HG03108 (cell line): Measurements from ENCODE around the gene CPED1.
A peak's percentile ranks its signal among the peaks of the same experiment; 100 is the strongest.
"Not testable (repeated sequence)": the region's sequence is repeated elsewhere in the genome, so short reads cannot be mapped to it uniquely, and the experiment has no call there.

Source experiments
- ATAC-seq: cut with Tn5 transposase; IDR thresholded peaks from one replicate; pipeline ENCODE4 v1.9.1; 2021; ENCODE audit warnings: moderate library complexity; ENCODE audit not compliant: unreplicated experiment

Gene CPED1

DNA sequence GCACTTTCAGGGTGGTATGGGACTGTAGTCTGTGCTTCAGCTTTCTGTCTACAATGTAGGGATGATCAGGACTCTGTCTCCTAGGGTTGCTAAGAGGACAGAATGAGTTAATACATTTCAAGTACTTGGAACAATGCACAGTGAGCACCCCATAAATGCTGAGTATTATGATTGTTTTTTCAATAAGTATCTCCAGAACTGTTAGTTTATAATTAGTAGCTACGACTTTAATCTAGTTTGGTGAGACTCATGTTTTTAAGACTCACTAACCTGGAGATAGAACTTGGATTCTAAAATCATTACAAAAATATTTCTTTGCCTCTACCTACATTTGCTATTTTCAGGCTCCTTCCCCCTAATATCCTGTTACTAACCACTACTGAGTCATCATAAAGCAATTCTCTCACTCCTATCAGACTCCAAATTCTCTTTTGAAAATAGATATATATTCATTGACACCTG lies 95.3 kb downstream of the CPED1 start:
- no peak for ATAC-seq

DNA sequence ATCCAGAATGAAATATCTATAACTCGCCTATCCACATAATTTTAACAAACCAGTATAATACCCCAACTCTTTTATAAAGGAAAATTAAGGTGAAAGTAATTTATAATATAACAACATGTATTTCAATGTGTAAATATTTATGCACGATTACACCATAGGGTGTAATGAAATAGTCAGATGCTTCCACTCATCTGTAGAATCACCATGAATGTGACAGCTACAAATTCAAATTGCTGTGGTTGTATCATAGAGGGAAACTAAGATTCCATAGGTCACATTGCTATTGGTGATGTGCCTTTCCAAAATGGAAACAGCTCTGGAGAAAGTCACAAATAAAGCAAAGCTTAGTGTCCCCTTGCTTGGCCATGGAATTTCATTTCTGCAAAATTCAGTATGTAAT lies 95.7 kb downstream of the CPED1 start:
- ATAC-seq, result no peak

DNA sequence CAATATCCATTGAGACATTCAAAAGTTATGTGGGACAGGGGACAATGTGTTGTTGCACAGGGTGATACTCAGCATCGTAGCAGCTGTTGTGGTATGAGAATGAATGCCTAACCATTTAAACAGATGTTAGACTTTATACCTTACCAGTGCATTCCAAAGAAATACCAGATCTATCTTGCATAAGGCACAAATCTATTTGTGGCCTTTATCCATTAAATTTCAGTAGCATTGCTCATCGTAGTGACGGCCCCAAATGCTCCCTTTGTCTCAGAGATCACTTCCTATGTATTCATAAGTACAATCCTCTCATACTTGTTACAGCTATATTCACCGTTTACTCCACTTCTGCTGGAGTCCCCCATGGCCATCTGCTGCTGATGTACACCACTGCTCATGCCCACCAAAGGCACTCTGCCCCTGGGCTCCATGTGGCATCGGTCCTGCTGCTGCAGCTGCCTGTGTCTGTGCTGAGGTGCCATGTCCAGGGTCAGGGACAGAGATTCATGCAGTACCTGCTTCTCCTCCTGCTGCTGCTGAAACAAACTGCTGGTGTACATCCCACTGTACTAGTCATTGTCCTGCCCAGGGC lies 96.3 kb downstream of the CPED1 start:
- no peak for ATAC-seq

DNA sequence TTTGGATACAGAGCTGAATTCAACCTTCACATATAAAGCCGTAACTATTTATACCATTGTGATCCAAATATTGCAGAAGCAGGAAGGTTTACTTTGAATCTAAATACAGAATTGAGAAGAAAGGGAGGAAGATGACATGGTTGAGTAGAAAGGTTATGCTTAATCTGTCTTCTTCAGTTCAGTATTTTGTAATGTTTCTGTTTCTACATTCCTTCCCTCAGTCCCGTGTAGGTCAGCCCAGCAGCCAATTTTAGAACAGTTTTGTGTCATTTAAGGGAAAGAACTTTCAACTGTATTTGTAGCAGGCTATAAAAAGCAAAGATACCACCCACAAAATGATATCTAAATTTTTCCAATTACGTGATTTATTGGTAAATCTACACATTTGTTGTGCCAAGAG lies 97.4 kb downstream of the CPED1 start:
- ATAC-seq, result no peak

DNA sequence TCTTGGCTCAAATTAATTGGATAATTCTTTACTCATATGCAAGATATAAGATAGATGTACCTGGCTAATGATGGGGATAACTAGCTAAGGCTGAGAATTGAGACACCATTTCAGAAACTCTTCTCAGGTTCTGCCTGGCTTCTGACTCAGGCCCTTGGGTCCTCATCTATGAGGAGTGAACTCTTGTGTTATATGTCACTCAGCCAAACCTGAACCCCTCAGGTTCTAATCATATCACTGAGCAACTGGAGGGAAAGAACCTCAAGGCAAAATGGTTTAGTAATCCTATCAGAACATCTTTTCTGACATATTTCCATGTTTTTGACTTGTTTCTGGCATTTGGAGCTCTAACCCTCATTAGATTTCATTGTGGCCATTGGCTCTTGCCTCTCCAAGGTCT lies 100.4 kb downstream of the CPED1 start:
- no peak for ATAC-seq

DNA sequence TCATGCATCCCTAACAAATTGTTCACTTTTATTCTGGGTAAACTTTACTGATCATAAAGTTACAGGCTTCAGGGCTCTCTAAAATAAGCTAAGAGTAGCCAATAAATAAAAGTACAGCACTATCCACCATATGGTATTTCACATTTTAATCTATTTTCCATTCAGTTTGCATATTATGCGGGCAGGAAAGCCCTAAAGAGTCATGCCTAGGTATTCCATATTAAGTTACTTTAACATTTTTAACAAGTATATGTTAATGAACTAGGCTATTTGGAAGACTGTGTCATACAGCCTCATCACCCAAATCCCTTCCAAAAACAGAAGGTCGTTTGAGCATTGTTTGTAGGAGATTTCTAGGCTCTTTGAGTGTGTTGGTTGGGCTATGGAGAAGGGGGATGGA lies 106.3 kb downstream of the CPED1 start:
- no peak for ATAC-seq

DNA sequence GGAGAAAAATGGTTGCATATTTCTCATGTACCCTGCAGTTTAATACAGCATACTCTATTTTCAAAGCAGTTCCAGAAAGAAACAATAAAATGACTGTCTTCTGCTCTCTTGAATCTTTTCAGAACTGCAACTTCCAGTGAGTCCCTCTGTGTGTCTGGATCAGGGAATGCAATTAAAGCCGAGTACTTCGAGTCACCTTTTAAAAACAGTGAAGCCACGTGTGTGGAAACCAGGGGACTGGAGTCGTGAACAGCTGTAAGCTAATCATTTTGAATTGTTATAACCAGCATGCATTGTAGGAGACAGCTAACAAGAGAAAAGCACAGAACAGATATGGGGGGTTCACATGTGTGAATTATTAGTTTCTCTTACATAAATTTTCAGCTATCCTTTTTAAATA lies 109.1 kb downstream of the CPED1 start:
- no peak for ATAC-seq

DNA sequence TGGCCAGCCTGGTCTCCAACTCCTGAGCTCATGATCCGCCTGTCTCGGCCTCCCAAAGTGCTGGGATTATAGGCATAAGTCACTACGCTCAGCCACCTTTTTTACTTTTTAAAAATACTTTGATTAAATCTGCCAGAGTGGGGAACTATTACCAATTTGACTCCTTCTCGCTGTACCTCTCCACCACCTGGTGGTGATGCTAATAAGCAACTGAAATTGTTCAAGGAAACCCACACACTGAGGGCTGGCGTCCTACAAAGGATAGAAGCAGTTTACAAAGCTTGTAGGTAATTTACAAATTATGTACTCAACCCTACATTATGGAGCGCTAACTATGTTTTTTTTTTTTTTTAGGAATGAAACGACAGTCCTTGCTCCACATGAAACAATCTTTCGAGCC lies 111.1 kb downstream of the CPED1 start:
- no peak for ATAC-seq

DNA sequence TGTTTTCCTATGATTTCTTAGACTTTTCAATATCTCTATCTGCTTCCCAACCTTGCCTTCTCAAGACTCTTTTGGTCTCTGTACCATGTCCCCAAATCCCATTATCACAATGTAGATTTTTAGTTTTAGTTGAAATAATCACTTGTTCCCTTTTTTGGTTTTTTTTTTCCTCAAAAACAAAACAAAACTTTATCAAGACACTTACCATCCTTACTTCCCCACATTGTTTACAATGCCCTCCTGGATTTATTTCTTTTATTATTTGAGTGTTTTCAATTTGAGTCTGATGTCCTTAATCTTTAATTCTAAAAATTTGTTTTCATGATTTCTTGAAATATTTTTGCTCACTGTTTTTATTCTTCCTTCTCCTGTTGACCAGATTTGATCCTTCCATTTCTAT lies 112.6 kb downstream of the CPED1 start:
- no peak for ATAC-seq

DNA sequence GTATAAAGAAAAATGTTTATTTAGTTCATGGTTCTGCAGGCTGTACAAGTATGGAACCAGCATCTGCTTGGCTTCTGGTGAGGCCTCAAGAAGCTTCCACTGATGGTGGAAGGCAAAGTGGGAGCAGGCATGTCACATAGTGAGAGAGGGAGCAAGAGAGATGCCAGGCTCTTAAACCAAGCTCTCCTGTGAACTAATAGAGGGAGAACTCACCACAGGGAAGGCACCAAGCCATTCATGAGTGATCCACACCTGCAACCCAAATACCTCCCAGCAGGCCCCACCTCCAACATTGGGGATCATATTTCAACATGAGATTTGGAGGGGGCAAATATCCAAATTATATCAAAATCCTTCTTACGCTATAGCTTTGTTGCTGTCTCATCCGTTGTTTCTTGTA lies 113.1 kb downstream of the CPED1 start:
- ATAC-seq, result no peak

DNA sequence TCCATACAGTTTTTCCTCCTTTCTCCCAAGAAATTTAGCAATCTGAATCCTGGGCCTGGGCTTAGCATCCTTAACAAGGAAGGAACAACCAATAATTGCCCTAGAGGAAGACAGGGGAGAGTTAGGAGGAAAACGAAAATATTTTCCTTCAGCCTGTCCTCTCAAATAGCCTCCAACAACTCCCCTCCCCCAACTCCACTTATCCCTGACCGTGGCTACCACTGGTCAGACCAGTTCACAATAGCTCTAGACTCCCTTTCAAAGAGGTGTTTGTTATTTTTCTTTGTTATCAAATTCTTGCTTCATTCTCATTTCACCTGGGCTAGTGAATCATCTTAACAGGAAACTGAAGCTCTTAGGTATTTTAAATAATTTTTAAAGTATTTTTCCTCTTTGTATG lies 114.1 kb downstream of the CPED1 start:
- ATAC-seq, result no peak

DNA sequence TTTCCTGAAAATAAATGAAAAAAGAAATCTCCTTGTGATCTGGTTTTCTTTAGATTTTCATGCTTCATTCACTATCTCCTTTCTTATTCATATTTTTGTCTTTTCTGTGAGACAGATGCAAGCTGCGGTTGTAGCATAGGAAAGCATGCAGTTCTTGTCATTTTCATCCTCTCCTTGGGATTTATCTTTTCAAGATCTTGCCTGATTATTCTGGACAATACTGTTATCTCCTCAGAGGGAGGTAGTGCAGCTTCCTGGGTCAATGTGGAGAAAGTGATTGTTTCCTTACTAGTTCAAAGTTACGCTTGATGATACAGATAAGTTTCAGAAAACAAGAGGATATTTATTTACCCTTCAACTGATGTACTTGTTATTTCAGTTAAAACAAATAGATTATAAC lies 114.6 kb downstream of the CPED1 start:
- no peak for ATAC-seq

DNA sequence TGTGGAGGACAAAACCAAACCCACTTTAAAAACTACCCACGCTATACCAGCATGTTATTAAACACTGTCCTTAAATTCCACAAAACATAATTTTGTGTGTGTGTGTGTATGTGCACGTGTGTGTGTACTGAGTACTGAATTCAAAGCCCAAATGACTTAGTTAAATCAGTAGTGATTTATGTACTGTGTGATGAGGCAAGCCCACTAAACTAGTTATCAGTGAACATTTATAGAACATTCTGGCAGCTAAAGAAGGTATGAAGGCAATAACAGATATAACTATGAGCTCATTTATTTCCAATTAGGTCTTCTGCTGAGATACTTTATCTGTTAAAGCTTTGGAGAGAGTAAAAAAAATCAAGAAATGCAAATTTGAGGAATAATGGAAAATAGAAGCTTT lies 115.1 kb downstream of the CPED1 start:
- ATAC-seq, result no peak

DNA sequence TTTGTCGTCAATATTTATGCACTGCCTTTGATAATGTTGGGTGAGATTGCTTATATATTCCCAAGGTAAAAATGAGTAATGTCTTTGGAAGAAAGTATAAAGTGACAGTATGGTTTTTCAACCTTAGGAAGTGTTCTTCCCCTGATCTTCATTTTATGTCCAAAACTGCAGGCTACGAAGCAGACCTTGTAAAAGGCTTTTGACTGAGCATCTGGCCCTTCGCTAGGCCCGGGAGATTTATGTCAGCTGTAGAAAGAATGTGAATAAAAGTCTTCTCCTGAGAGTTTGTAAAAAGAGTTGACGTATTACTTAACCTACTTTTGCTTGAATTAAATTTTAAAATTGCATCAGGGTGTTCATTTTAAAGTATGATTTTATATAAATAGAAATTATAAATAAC lies 116.8 kb downstream of the CPED1 start:
- ATAC-seq, result no peak

DNA sequence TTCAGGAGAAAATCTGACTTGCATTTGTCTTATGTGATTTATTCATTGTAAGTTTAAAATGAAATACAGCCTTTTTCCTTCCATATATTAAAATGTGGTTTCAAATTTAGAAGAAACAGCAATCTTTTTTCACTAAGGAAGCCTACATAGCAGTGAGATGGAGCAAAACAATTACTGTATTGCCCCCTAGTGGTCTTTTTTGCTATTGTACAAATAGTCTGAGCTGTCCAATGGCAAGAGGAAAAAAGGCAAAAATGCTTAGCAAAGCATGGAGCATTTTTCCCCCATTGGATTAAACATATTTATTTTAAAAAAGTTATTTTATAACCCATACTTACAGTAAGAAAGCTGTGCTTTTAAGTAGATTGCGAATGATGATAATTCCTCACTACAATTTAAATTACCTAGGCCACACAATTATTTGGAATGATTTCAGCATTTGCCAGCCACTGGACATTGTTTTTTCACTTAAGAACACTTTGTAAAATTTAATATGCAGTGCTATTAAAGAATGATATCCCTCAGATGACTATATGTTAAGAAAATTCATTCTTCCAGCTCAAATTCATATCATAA lies 119.5 kb downstream of the CPED1 start:
- ATAC-seq, result peak; percentile 84

DNA sequence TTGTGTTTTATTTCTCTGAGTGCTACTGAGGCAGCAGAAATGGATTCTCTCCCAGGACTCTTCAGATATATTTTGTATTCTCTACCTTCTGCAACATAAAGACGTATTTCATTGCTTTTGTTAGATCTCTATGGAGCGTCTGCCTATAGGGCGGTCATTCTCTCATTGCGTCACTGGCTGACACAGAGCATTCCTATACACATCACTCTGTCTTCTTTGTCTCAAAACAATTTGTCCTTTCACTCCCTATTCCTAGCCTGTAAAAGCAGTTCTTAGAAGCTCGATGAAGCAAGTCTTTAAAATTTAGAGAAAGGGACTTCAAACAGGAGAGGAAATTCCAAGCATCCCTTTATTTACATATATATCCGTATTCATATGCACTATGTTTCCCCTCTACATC lies 120.6 kb downstream of the CPED1 start:
- no peak for ATAC-seq

DNA sequence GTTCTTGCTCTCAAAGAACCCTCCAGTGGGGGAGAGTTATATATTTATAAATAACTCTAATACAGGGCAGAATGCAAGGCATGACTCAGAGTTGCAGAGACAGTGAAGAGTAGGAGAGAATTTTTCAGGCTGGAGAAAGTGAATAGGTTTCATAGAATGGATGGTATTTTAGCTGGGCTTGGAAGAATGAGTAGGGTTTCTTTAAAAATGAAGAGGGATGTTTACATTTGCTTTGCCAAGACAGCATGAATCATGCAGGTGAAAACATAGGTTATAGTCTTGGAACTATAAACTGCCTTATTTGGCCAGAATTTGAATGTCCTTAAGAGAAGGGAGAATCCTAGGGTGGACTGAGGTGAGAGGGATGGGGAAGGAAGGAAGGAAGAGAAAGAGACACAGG lies 124.8 kb downstream of the CPED1 start:
- no peak for ATAC-seq

DNA sequence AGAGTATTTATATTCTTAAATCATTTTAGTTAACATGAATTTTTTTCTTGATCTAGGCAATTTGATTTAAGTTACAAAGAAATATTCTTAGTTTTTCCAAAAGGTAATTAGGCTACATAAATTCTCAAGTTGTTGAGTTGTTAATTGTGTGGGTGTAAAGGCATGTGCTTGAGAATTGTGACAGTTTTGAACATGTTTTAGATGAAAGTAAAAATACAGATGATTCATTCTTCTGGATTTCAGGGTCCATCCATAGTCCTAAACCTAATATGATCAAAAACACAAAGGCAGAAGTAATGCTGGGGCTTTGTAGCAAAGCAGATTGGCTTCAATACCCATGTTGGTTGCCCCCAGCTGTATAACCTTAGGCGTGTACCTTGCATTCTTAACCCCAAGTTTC lies 127.9 kb downstream of the CPED1 start:
- no peak for ATAC-seq

DNA sequence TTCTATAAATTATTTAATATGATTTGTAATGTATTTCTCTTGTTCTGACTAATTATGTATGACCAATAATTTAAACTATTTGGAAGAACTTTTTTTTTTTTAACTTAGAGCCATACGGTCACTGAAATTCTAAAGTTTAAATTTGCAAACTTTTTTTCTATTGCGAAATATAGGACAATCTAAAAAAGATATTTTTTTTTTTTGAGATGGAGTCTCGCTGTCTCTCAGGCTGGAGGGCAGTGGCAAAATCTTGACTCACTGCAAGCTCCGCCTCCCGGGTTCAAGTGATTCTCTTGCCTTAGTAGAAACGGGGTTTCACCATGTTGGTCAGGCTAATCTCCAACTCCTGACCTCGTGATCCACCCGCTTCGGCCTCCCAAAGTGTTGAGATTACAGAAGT lies 130.5 kb downstream of the CPED1 start:
- no peak for ATAC-seq

DNA sequence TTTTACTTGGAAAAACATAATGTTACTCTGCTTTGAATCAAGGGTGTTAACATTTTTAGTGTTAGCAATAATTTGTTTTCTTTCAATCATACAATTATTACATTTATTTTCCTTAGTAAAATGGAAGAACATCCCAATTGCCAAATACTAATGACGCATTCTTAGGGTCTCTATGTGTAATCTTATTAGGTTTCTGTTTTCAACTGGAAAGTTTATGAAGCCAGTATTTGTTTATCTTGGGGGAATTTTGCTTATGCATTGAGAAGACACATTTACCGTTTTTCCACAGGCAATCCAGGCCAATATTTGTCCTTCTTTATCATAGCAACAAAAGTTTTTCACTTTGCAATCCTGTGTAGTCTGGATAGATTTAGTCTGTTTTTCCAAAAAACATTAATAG lies 134.5 kb downstream of the CPED1 start:
- no peak for ATAC-seq

DNA sequence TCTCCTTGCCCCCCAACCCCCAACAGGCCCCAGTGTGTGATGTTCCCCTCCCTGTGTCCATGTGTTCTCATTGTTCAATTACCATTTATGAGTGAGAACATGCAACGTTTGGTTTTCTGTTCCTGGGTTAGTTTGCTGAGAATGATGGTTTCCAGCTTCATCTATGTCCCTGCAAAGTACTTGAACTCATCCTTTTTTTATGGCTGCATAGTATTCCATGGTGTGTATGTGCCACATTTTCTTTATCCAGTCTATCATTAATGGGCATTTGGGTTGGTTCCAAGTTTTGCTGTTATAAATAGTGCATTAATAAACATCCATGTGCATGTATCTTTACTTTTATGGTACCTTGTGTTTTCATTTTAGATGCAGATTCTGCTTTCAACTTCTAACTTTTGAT lies 136.9 kb downstream of the CPED1 start:
- not testable (repeated sequence) for ATAC-seq

DNA sequence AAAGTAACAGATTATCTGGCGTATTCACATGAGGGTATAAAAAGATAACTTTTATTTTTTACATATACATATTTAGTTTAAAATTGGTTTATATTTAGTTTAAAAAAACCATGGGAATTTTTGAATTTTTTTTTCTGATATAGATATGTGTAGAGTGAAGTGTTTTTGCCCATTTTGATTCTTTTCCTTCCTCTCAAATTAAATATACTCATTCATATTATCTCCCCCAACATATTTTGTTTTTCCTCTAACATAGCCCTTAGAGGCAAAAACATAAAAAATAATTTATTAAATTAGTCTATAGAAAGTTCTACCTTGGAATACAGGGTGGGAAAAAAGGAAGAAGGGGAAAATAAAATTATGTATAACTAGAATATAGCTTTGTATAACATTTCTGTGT lies 137.7 kb downstream of the CPED1 start:
- ATAC-seq, result no peak

DNA sequence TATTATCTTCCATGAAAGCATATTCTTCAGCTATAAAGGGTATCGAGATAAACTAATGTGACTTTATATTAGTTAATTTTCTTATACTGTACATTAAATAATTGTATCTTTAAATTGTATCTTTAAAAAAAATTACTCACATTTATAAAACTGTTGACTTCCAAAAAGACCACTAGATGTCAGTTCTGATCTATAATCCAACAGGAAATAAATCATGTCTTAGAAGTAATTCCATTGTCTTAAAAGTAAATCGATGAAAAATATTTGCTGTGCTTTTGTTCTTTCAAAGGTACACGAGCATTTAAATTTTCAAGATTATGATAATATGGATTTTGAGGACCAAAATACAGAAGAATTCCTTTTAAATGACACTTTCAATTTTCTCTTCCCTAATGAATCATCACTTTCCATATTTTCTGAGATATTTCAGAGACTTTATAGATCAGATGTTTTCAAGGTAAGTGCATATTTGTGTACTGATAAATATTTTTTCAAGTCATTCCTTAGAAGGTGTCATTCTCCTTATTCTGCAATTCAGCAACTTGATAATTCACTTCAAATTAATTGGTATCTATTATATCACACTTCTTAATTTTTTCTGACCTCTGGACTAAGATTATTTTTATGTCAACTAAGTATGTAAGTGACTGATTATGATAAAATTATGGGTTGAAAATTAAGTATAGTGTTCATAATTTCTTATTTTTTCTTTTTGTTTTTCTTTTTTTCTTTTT lies 138.5 kb downstream of the CPED1 start:
- ATAC-seq, result no peak
